ENCODE measurements around the gene ODC1.
"Not testable (repeated sequence)": the region's sequence is repeated elsewhere in the genome, so short reads cannot be mapped to it uniquely, and the experiment has no call there.

Gene ODC1

GRCh38 chr2:10478298-10478625, 30.1 kb upstream of the ODC1 start:
- DNase-seq (ENCODE audit: low spot score) = no peak

DNA sequence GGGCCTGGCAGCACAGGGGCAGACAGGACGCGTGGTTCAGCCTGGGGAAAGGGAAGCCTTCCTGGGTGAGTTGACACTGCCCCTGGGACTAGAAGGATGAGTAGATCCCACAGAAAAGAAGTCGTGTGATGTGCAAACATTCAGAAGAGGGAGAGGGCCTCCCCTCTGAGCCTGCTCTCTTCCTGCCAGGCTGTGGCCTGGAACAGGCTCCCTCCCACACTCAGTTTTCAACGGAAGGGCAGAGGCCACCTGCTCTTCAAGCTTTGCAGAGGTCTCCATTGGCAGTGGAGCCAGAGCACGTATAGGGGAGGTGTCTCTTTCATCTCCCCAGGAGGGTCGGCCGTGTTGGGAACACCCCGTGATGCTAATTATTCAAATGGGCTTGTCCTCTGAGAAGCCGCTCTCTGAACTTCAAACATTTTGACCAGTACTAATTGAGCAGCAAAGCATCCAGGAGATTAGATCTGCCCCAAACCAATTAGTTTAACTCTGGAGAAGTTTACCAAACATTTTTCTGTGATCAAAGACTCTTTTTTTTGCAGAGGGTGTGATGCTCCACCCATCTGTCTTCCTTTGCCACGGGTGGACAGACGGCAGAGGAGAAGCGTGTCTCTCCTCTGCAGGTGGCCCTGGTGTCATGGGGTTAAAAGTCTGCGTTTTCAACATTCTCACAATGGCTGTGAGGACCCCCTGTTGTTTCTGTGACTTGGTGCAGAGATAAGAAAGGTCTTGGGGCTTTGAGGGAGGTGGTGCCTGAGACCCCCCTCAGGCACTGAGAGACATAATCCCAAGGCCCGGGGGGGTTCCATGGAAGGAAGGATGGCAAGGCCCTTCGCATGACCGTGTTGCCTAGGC, 29.5 kb upstream of the ODC1 start:
- no peak for DNase-seq (ENCODE audit: low spot score)

GRCh38 chr2:10476723-10477442, 28.8 kb upstream of the ODC1 start:
- DNase-seq (ENCODE audit: low spot score) = no peak

DNA sequence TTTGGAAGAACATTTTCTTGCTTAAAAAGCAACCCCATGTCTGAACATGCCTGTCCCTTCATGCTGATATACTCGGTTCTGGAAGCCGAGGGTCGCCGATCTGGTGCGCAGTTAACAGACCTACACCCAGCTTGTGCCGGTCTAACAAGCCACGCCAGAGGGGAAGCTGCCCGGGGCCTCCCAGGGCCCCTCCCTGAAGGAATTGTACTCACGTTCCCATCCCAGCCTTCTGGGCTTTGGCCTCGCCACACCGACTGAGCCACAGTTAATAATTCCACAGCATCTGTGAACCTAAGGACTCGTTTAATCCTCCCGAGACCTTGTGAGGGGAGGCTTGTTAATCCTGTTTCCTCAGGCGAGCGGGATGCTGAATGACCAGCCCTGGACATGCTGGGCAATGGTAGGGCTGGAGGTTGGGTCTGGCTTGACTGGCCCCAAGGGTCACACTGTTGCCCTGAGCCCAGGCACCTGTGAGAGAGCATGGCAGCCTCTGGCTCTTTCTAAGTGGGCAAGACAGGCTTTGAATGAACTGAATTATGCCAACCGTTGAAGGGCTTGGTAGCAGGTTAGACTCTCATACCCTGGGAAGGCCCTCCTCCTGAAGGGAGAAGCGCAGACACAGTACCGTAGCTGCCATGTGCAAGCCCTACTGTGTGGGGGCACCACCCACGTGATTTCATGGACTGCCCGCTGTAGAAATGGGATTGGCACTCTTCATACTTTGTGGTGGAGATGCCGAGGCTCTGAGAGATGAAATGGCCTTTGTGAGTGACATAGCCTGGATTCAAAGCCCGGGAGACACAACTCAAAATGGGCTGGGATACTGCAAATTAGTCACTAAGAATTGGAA, 27.9 kb upstream of the ODC1 start:
- no peak for DNase-seq (ENCODE audit: low spot score)

DNA sequence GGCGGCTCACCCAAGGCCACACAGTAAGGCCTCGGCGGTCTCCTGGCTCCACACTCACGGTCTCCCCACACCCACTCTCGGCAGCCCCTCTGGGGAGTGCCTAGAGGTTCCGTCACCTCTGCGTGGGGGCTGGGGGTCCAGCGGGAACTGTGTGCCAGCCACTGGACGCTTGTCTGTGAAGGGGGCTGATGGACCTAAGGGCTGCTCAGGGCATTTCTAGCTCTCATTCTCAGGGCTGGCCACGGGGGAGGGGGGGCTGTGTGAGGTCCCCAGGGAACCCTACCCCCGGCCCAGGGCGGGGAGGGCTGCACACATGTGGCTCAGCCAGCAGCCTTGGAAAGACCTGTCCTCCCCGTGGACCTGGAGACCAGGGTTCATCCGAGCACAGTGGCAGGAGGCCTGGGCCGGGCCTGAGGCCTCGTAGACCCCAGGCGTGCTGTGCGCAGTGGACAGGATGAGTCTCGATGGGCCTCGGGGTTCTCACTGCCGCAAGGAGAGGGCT, 27.1 kb upstream of the ODC1 start:
- no peak for DNase-seq (ENCODE audit: low spot score)

DNA sequence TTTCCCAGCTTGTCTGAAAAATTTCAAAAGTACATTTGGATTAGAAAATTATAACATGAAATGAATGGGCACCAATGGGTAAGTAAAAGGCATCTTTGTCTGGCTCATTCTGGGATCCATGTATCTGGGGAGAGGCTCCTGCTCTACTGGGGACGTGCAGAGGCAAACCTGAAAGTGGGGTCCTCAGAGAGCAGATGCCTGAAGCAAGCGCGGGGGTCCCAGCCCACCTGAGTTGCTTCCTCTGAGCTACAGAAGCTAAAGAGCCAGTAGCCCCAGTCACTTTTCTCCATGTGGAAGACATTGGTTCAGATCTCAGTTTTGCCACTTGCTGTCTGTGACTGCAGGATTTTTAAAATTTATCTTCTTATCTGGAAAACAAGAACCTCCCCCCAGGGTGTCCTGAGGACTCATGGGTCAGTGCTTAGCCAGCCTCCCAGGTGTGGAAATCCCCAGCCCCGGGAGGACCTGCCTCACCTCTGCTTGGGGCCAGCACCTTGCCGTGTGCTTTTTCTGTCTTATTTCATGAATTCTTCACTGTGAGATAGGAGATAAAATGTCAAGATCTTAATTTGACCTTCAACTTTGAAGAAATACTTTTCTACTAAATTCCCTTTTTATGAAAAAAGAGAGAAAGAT, 25.1 kb upstream of the ODC1 start:
- no peak for DNase-seq (ENCODE audit: low spot score)

DNA sequence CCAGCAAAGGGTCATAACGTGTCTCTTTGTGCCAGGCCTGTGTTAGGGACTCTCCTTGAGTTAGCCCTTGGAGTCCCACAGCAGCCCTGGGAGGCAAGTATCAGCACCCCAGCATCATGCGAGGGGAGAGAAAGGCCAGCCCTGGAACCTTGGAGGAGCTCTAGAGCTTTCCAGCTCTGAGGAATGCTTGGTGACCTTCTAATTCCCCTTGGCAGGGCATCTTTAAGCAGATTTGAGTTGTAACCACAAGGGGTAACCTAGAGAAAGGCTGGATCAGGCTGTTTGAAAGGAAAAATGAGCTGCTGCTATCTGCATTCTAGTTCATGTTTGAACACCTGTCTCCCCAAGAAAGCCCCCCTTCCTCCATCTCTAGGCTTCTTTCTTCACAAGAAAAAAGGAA, 23.8 kb upstream of the ODC1 start:
- no peak for DNase-seq (ENCODE audit: low spot score)

- DNase-seq (ENCODE audit: low spot score) = no peak
These were observed 23.0 kb upstream of the ODC1 start for GRCh38 chr2:10471046-10471571.

DNA sequence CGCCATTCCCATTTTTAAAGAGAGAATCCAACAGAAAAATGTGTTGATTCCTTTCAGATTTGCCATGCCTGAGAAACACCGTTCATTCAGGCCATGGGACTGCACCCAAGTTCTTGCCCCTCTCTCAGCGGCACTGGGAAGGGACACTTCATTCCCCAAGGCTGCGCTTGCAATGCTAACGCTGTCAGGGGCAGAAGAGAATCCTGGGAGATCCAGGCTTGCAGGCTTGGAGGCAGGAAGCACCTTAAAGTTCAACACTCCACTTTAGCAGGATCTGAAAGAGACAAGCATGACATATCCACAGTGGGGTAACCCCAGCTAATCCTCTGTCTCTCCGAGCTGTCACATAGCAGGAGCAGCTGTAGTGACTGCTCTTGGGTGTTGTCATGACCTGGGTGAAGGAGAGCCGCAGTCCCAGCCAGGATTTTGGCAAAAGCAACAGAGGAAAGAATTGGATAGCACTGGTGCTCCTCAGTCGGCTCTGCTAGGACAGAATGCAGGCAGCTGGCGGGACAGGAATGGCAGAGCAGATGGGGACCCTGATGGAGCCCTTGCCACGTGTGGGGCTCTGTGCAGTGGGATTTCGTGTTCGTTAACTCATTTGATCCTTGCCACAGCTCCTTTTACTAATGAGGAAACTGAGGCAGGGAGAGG, 22.0 kb upstream of the ODC1 start:
- DNase-seq (ENCODE audit: low spot score) = no peak

DNA sequence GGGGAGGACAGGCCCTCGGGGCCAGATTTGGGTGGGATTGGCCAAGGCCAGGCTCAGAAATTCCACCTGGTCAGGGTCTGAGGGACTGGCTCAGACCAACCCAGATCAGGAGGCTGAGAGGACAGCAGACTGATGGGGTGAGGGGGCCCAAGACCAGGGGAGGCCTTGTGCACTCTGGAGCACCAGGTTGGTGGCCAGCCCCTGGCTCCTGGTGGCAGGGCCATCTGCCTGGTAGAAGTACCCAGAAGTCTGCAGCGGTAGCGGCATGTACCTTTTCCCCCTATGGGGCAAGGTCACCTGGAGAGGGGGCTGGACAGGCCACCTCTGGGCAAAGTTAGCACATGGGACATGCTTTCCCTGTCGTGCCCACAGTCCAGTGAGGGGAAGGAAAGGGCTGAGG, 21.2 kb upstream of the ODC1 start:
- DNase-seq (ENCODE audit: low spot score) = no peak

GRCh38 chr2:10467401-10467800, 19.3 kb upstream of the ODC1 start:
- DNase-seq (ENCODE audit: low spot score) = no peak

DNA sequence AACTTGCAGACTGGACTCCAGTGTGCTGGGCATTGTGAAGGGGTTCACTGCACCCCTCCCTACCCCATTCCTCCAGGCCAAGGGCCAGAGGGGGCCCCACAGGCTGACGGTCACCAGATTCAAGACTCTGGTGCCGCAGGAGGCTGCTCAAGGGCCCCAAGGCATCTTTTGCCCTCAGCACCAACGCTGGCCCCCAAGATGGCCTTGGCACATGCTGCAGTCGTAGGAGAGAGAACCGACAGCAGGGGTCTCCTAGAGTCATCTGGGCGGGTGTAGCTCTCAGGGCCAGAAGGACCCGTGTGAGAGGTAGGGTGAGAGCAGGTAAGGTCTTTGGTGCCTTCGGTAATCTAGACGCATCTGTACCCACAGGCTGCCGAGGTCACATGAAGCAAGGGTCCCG, 18.7 kb upstream of the ODC1 start:
- no peak for DNase-seq (ENCODE audit: low spot score)

GRCh38 chr2:10465910-10466309, 17.8 kb upstream of the ODC1 start:
- no peak for DNase-seq (ENCODE audit: low spot score)

DNA sequence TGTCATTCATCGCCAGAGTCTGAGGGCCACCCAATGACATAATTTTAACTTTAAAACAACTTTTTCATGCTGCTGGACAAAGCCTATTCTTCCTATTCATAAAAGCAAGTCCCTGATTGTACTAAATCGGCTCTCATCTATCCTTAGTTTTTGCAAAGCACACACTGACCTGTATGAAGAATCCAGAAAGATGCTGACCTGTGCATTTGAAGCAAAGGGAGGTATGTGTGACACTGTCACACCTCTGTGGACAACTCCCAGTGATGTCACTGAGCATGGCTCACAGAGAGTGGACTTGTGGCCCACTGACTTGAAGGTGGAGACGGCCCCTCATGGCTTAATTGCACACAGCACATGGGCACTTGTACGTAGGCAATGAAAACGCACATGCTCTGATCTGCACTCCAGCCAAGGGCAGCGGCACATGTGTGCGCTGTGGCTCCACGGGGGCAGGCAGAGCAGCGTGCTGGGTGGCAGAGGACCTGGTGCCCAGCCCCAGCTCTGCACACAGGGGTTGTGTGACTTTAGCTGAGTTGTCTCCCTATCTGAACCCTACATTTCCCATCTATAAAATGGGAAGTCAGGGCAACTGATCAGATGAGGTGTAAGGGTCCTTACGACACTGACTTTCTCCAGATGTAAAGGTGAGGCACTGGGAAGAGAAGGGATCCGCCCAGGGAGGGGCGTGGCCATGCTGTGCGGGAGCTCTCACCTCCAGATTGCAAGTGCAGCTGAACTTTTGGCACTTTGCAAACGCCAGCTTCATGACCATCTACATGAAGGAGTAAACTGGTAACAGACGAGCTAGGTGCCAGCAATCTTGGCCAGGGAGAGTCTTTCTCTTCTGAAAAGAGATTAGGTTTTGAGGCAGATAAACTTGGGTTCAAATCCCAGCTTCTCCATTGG, 14.3 kb upstream of the ODC1 start:
- no peak for DNase-seq (ENCODE audit: low spot score)

GRCh38 chr2:10460366-10460796, 12.3 kb upstream of the ODC1 start:
- no peak for DNase-seq (ENCODE audit: low spot score)

GRCh38 chr2:10457846-10458598, 9.9 kb upstream of the ODC1 start:
- DNase-seq (ENCODE audit: low spot score) = no peak

DNA sequence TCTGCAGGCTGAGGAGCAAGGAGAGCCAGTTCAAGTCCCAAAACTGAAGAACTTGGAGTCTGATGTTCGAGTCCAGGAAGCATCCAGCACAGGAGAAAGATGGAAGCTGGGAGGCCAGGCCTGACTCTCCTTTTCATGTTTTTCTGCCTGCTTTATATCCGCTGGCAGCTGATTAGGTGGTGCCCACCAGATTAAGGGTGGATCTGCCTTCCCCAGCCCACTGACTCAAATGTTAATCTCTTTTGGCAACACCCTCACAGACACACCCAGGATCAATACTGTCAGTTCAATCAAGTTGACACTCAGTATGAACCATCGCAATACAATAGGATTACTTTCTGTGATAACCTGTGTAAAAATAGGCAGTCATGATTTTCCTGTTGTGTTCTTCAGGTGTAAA, 9.1 kb upstream of the ODC1 start:
- DNase-seq (ENCODE audit: low spot score) = not testable (repeated sequence)

DNA sequence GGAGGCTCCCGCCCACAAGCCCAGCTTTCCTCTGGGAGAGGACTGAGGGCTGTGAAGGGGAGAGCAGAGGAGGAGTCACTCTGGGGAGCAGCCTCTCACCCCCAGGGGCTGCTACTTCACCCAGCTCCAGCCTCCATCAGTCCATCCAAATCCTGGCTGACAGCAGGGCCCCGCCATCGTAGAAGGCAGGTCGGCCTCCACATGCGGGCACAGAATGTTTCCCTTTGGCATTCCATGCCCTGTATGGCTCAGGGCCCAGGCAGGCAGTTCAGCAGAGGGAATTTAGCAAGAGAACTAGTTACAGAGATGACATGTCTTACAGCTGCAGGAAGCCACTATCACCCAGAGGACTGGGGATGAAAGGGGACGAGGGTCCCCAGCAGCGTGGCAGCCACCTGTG, 6.4 kb upstream of the ODC1 start:
- DNase-seq (ENCODE audit: low spot score) = no peak

- no peak for DNase-seq (ENCODE audit: low spot score)
These were observed 5.8 kb upstream of the ODC1 start for GRCh38 chr2:10453905-10454298.
